Mesothelial cell of epicardium (in vitro differentiated cells): Measurements from ENCODE around the gene MIR17HG. TPM values are rescaled to one million over a fixed set of nuclear protein-coding genes. Genes with fewer than 3 reads are reported as not detected.
A peak's percentile ranks its signal among the peaks of the same experiment; 100 is the strongest.

Source experiments
- DNase-seq, 2 experiments: peaks; one replicate each; pipeline ENCODE4 v3.0.0; 2021; ENCODE audit warnings: low spot score in 2 of 2; ENCODE audit not compliant: unreplicated experiment in 2 of 2
- H3K27ac Mint-ChIP-seq: 2 replicates; pipeline ENCODE4 v1.8.0; 2021; ENCODE audit warnings: mixed read lengths
- H3K27me3 Mint-ChIP-seq: 2 replicates; pipeline ENCODE4 v1.8.0; 2021; ENCODE audit warnings: low read depth, mixed read lengths
- H3K36me3 Mint-ChIP-seq: 2 replicates; pipeline ENCODE4 v1.8.0; 2021; ENCODE audit warnings: mixed read lengths
- H3K4me1 Mint-ChIP-seq: 2 replicates; pipeline ENCODE4 v1.8.0; 2021; ENCODE audit warnings: mixed read lengths
- H3K4me3 Mint-ChIP-seq: 2 replicates; pipeline ENCODE4 v1.8.0; 2021; ENCODE audit warnings: mild to moderate bottlenecking, moderate library complexity, mixed read lengths
- H3K9me3 Mint-ChIP-seq: 2 replicates; pipeline ENCODE4 v1.8.0; 2021; ENCODE audit warnings: mixed read lengths
- CTCF ChIP-seq: fragments of 200-600 bp; sonication (generic); IDR thresholded peaks from one replicate; pipeline ENCODE4 v1.5.0; 2021; ENCODE audit warnings: antibody characterized with exemption; ENCODE audit not compliant: unreplicated experiment
- total RNA-seq: library from RNA; stranded (reverse); gene quantifications from 3 replicates; pipeline ENCODE4 v1.2.1, GENCODE V29; 2021

MIR17HG gene
- total RNA-seq, 1 donor from 2014 or later = 16.5 TPM

- TF ChIP-seq CTCF = no peak
- Mint-ChIP-seq H3K4me3 (no peak overlapping the region), H3K9me3 (peaks cover 14% of the 10 kb centered on the region), H3K4me1 (peaks cover 7% of the 10 kb centered on the region), H3K27ac (no peak overlapping the region), H3K27me3 (peaks cover 2% of the 10 kb centered on the region), H3K36me3 (no peaks in the 10 kb centered on the region)
- no peak for DNase-seq
Measured at GRCh38 chr13:91305652-91306051, 41.8 kb upstream of the MIR17HG start.

GRCh38 chr13:91307887-91308286 lies 39.6 kb upstream of the MIR17HG start:
- no peaks in the 10 kb centered on the region for H3K27me3 Mint-ChIP-seq
- no peak for DNase-seq
- H3K4me3 Mint-ChIP-seq = no peak overlapping the region
- peaks cover 5% of the 10 kb centered on the region for H3K4me1 Mint-ChIP-seq
- peaks cover 14% of the 10 kb centered on the region for H3K9me3 Mint-ChIP-seq
- H3K36me3 Mint-ChIP-seq = no peaks in the 10 kb centered on the region
- no peak overlapping the region for H3K27ac Mint-ChIP-seq
- TF ChIP-seq CTCF = no peak

GRCh38 chr13:91308299-91308698 lies 39.2 kb upstream of the MIR17HG start:
- DNase-seq = no peak
- TF ChIP-seq CTCF = no peak
- H3K4me1 Mint-ChIP-seq = peaks cover 5% of the 10 kb centered on the region

GRCh38 chr13:91311491-91311890 lies 36.0 kb upstream of the MIR17HG start:
- no peaks in the 10 kb centered on the region for H3K27me3 Mint-ChIP-seq
- DNase-seq = no peak
- TF ChIP-seq CTCF = no peak
- H3K4me1 Mint-ChIP-seq = no peaks in the 10 kb centered on the region
- no peaks in the 10 kb centered on the region for H3K36me3 Mint-ChIP-seq
- H3K9me3 Mint-ChIP-seq = peaks cover 6% of the 10 kb centered on the region
- H3K4me3 Mint-ChIP-seq = no peak overlapping the region
- H3K27ac Mint-ChIP-seq = no peak overlapping the region

More at GRCh38 chr13:91308299-91308698, 39.2 kb upstream of the MIR17HG start:
- no peak overlapping the region for H3K4me3 Mint-ChIP-seq
- no peak overlapping the region for H3K27ac Mint-ChIP-seq
- H3K9me3 Mint-ChIP-seq = peaks cover 14% of the 10 kb centered on the region
- no peaks in the 10 kb centered on the region for H3K36me3 Mint-ChIP-seq
- H3K27me3 Mint-ChIP-seq = no peaks in the 10 kb centered on the region

GRCh38 chr13:91312324-91312723 lies 35.2 kb upstream of the MIR17HG start:
- Mint-ChIP-seq H3K4me1 (no peaks in the 10 kb centered on the region), H3K27me3 (peaks cover 1% of the 10 kb centered on the region), H3K4me3 (no peak overlapping the region), H3K9me3 (peaks cover 6% of the 10 kb centered on the region), H3K36me3 (no peaks in the 10 kb centered on the region), H3K27ac (no peak overlapping the region)
- no peak for TF ChIP-seq CTCF
- no peak for DNase-seq

GRCh38 chr13:91313103-91313502 lies 34.4 kb upstream of the MIR17HG start:
- H3K4me3 Mint-ChIP-seq = no peak overlapping the region
- no peaks in the 10 kb centered on the region for H3K36me3 Mint-ChIP-seq
- TF ChIP-seq CTCF = peak; percentile 26
- H3K27ac Mint-ChIP-seq = no peak overlapping the region
- peaks cover 1% of the 10 kb centered on the region for H3K27me3 Mint-ChIP-seq
- peaks cover 2% of the 10 kb centered on the region for H3K9me3 Mint-ChIP-seq
- DNase-seq = no peak
- H3K4me1 Mint-ChIP-seq = no peaks in the 10 kb centered on the region
